ENCODE measurements around the gene MYH6. TPM values are rescaled to one million over a fixed set of nuclear protein-coding genes. Genes with fewer than 3 reads are reported as not detected.
"Not testable (repeated sequence)": the region's sequence is repeated elsewhere in the genome, so short reads cannot be mapped to it uniquely, and the experiment has no call there.

The MYH6 gene
- polyA plus RNA-seq, 4 donors, result 0.01 to 52.1 (median 1.1) TPM

GRCh38 chr14:23387916-23388882, 19.9 kb downstream of the MYH6 start:
- H3K9me3 ChIP-seq (ENCODE audit: control insufficient read depth in 2 of 2, insufficient read depth in 1 of 2, low read depth in 1 of 2, low read length in 1 of 2), result no peaks in the 10 kb centered on the region
- H3K27me3 ChIP-seq (ENCODE audit: control insufficient read depth in 3 of 3, insufficient read depth in 3 of 3, low read length in 3 of 3), result peaks cover 0 to 5% (median 0%) of the 10 kb centered on the region in 3 donors
- no peak overlapping the region for H3K4me3 ChIP-seq (ENCODE audit: low read depth in 1 of 3, low read length in 3 of 3)
- no peaks in the 10 kb centered on the region for H3K4me1 ChIP-seq (ENCODE audit: control insufficient read depth in 3 of 3, insufficient read depth in 2 of 3, low read depth in 1 of 3, low read length in 2 of 3)
- DNase-seq, result no peak
- H3K27ac ChIP-seq (ENCODE audit: low read depth in 1 of 3, low read length in 2 of 3), result no peak overlapping the region
- FAIRE-seq, result no peak
- WGBS, 3 donors, result 79 to 80% (median 80%) methylated on average over 26 of the region's 26 CpGs
- no peaks in the 10 kb centered on the region for H3K36me3 ChIP-seq (ENCODE audit: control insufficient read depth in 3 of 3, insufficient read depth in 2 of 3, low read depth in 1 of 3, low read length in 3 of 3)

DNA sequence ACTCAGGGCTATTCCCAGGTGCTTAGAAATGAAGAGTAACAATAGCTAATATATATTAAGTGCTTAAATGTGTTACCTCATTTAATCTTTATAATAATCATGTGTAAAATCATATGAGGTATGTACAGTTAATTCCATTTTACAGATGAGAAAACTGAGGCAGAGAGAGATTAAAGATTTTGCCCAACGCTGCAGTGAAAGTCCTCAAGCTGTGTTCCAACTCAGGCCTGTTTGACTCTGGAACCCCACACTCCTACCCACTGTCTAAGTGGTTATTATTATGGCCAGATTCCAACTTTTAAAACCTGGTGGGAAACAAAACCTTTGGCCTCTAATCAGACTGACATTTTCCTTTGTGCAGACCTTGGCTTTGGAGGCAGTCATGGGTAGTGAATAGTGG, 21.1 kb downstream of the MYH6 start:
- no peak for DNase-seq
- Histone ChIP-seq H3K27me3 (ENCODE audit: control insufficient read depth in 3 of 3, insufficient read depth in 3 of 3, low read length in 3 of 3) (peaks cover 0 to 4% (median 0%) of the 10 kb centered on the region in 3 donors), H3K27ac (ENCODE audit: low read depth in 1 of 3, low read length in 2 of 3) (no peak overlapping the region), H3K4me3 (ENCODE audit: low read depth in 1 of 3, low read length in 3 of 3) (no peak overlapping the region), H3K9me3 (ENCODE audit: control insufficient read depth in 2 of 2, insufficient read depth in 1 of 2, low read depth in 1 of 2, low read length in 1 of 2) (no peaks in the 10 kb centered on the region), H3K4me1 (ENCODE audit: control insufficient read depth in 3 of 3, insufficient read depth in 2 of 3, low read depth in 1 of 3, low read length in 2 of 3) (no peaks in the 10 kb centered on the region), H3K36me3 (ENCODE audit: control insufficient read depth in 3 of 3, insufficient read depth in 2 of 3, low read depth in 1 of 3, low read length in 3 of 3) (no peaks in the 10 kb centered on the region)
- WGBS, 3 donors, result 86 to 100% (median 89%) methylated on average over 1 of the region's 1 CpG
- FAIRE-seq, result no peak

GRCh38 chr14:23386266-23386657, 21.8 kb downstream of the MYH6 start:
- not testable (repeated sequence) for H3K9me3 ChIP-seq (ENCODE audit: control insufficient read depth in 2 of 2, insufficient read depth in 1 of 2, low read depth in 1 of 2, low read length in 1 of 2); H3K4me3 ChIP-seq (ENCODE audit: low read depth in 1 of 3, low read length in 3 of 3); H3K27ac ChIP-seq (ENCODE audit: low read depth in 1 of 3, low read length in 2 of 3); FAIRE-seq; H3K36me3 ChIP-seq (ENCODE audit: control insufficient read depth in 3 of 3, insufficient read depth in 2 of 3, low read depth in 1 of 3, low read length in 3 of 3); H3K27me3 ChIP-seq (ENCODE audit: control insufficient read depth in 3 of 3, insufficient read depth in 3 of 3, low read length in 3 of 3); H3K4me1 ChIP-seq (ENCODE audit: control insufficient read depth in 3 of 3, insufficient read depth in 2 of 3, low read depth in 1 of 3, low read length in 2 of 3); DNase-seq
- 76 to 86% (median 81%) methylated on average over 16 to 17 of the region's 17 CpGs for WGBS, 3 donors

GRCh38 chr14:23385642-23386265, 22.3 kb downstream of the MYH6 start:
- no peak for DNase-seq
- H3K4me1 ChIP-seq (ENCODE audit: control insufficient read depth in 3 of 3, insufficient read depth in 2 of 3, low read depth in 1 of 3, low read length in 2 of 3), result peaks cover 0 to 4% (median 0%) of the 10 kb centered on the region in 3 donors
- H3K36me3 ChIP-seq (ENCODE audit: control insufficient read depth in 3 of 3, insufficient read depth in 2 of 3, low read depth in 1 of 3, low read length in 3 of 3), result no peaks in the 10 kb centered on the region
- H3K27ac ChIP-seq (ENCODE audit: low read depth in 1 of 3, low read length in 2 of 3), result no peak overlapping the region
- H3K27me3 ChIP-seq (ENCODE audit: control insufficient read depth in 3 of 3, insufficient read depth in 3 of 3, low read length in 3 of 3), result peaks cover 0 to 4% (median 0%) of the 10 kb centered on the region in 3 donors
- whole genome bisulfite sequencing, 3 donors, result 85 to 86% (median 85%) methylated on average over 17 to 18 of the region's 18 CpGs
- no peaks in the 10 kb centered on the region for H3K9me3 ChIP-seq (ENCODE audit: control insufficient read depth in 2 of 2, insufficient read depth in 1 of 2, low read depth in 1 of 2, low read length in 1 of 2)
- FAIRE-seq, result no peak
- H3K4me3 ChIP-seq (ENCODE audit: low read depth in 1 of 3, low read length in 3 of 3), result no peak overlapping the region

GRCh38 chr14:23385244-23385641, 22.8 kb downstream of the MYH6 start:
- Histone ChIP-seq H3K27ac (ENCODE audit: low read depth in 1 of 3, low read length in 2 of 3) (no peak overlapping the region), H3K36me3 (ENCODE audit: control insufficient read depth in 3 of 3, insufficient read depth in 2 of 3, low read depth in 1 of 3, low read length in 3 of 3) (no peaks in the 10 kb centered on the region), H3K27me3 (ENCODE audit: control insufficient read depth in 3 of 3, insufficient read depth in 3 of 3, low read length in 3 of 3) (peaks cover 0 to 4% (median 0%) of the 10 kb centered on the region in 3 donors), H3K9me3 (ENCODE audit: control insufficient read depth in 2 of 2, insufficient read depth in 1 of 2, low read depth in 1 of 2, low read length in 1 of 2) (no peaks in the 10 kb centered on the region), H3K4me1 (ENCODE audit: control insufficient read depth in 3 of 3, insufficient read depth in 2 of 3, low read depth in 1 of 3, low read length in 2 of 3) (peaks cover 0 to 5% (median 1%) of the 10 kb centered on the region in 3 donors), H3K4me3 (ENCODE audit: low read depth in 1 of 3, low read length in 3 of 3) (no peak overlapping the region)
- 76 to 88% (median 80%) methylated on average over 2 of the region's 2 CpGs for WGBS, 3 donors
- FAIRE-seq, result no peak
- no peak for DNase-seq

- Histone ChIP-seq H3K27me3 (ENCODE audit: control insufficient read depth in 3 of 3, insufficient read depth in 3 of 3, low read length in 3 of 3) (peaks cover 0 to 4% (median 0%) of the 10 kb centered on the region in 3 donors), H3K4me3 (ENCODE audit: low read depth in 1 of 3, low read length in 3 of 3) (no peak overlapping the region), H3K27ac (ENCODE audit: low read depth in 1 of 3, low read length in 2 of 3) (no peak overlapping the region), H3K4me1 (ENCODE audit: control insufficient read depth in 3 of 3, insufficient read depth in 2 of 3, low read depth in 1 of 3, low read length in 2 of 3) (peaks cover 0 to 5% (median 3%) of the 10 kb centered on the region in 3 donors), H3K9me3 (ENCODE audit: control insufficient read depth in 2 of 2, insufficient read depth in 1 of 2, low read depth in 1 of 2, low read length in 1 of 2) (no peaks in the 10 kb centered on the region), H3K36me3 (ENCODE audit: control insufficient read depth in 3 of 3, insufficient read depth in 2 of 3, low read depth in 1 of 3, low read length in 3 of 3) (no peaks in the 10 kb centered on the region)
- DNase-seq (no peak), FAIRE-seq (no peak)
- 91 to 92% (median 92%) methylated on average over 28 to 29 of the region's 29 CpGs for WGBS, 3 donors
Observed at GRCh38 chr14:23384364-23385080, 23.6 kb downstream of the MYH6 start.

DNA sequence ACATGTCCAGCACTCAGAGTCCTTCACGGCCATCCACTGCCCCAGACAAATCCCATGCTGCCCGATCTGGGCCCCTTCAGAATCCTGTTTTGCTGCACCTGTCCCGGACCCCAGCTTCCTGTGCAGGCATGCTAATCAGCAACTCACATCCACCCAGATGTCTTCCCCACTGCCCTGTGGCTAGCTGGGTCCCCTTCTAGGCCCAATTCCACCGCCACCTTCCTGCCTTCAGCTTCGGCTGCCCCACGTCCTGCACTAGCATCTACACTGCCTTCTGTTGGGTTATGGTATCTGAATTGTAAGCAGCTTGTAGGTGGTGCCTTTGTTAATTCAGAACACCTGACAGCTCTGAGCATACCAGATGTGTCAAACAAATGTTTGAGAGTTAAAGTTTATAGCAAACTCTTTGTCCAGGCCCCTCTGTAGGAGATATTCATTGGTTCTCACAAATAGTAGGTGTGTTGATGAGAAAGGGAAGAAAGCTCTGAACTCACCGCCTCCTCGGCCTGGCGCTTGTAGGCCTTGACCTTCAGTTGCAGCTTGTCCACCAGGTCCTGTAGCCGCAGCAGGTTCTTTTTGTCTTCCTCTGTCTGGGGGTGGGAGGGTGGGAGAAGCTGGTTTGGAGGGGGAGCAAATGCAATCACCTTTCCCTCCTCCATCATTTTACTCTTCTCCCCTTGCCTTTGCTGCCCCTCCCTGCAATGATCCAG, 25.2 kb downstream of the MYH6 start:
- peaks cover 0 to 5% (median 3%) of the 10 kb centered on the region in 3 donors for H3K4me1 ChIP-seq (ENCODE audit: control insufficient read depth in 3 of 3, insufficient read depth in 2 of 3, low read depth in 1 of 3, low read length in 2 of 3)
- FAIRE-seq (no peak), DNase-seq (no peak)
- H3K9me3 ChIP-seq (ENCODE audit: control insufficient read depth in 2 of 2, insufficient read depth in 1 of 2, low read depth in 1 of 2, low read length in 1 of 2), result no peaks in the 10 kb centered on the region
- WGBS, 3 donors, result 75 to 82% (median 81%) methylated on average over 10 of the region's 10 CpGs
- H3K27me3 ChIP-seq (ENCODE audit: control insufficient read depth in 3 of 3, insufficient read depth in 3 of 3, low read length in 3 of 3), result no peaks in the 10 kb centered on the region
- H3K27ac ChIP-seq (ENCODE audit: low read depth in 1 of 3, low read length in 2 of 3), result no peak overlapping the region
- H3K36me3 ChIP-seq (ENCODE audit: control insufficient read depth in 3 of 3, insufficient read depth in 2 of 3, low read depth in 1 of 3, low read length in 3 of 3), result no peaks in the 10 kb centered on the region
- H3K4me3 ChIP-seq (ENCODE audit: low read depth in 1 of 3, low read length in 3 of 3), result no peak overlapping the region

- Histone ChIP-seq H3K9me3 (ENCODE audit: control insufficient read depth in 2 of 2, insufficient read depth in 1 of 2, low read depth in 1 of 2, low read length in 1 of 2) (no peaks in the 10 kb centered on the region), H3K36me3 (ENCODE audit: control insufficient read depth in 3 of 3, insufficient read depth in 2 of 3, low read depth in 1 of 3, low read length in 3 of 3) (no peaks in the 10 kb centered on the region), H3K27ac (ENCODE audit: low read depth in 1 of 3, low read length in 2 of 3) (no peak overlapping the region), H3K4me1 (ENCODE audit: control insufficient read depth in 3 of 3, insufficient read depth in 2 of 3, low read depth in 1 of 3, low read length in 2 of 3) (peaks cover 0 to 5% (median 3%) of the 10 kb centered on the region in 3 donors), H3K27me3 (ENCODE audit: control insufficient read depth in 3 of 3, insufficient read depth in 3 of 3, low read length in 3 of 3) (no peaks in the 10 kb centered on the region), H3K4me3 (ENCODE audit: low read depth in 1 of 3, low read length in 3 of 3) (no peak overlapping the region)
- 92 to 94% (median 94%) methylated on average over 6 of the region's 6 CpGs for WGBS, 3 donors
- FAIRE-seq (no peak), DNase-seq (no peak)
Observed at GRCh38 chr14:23382276-23382675, 25.8 kb downstream of the MYH6 start.
